Measurements from ENCODE around the gene BTBD9. TPM values are rescaled to one million over a fixed set of nuclear protein-coding genes. Genes with fewer than 3 reads are reported as not detected.

The BTBD9 gene
- total RNA-seq, 1 donor from 2014 or later: 24.1 TPM

- Histone ChIP-seq H3K4me1 (peaks cover 7% of the 10 kb centered on the region), H3K27ac (no peak overlapping the region), H3K9me3 (no peaks in the 10 kb centered on the region), H3K27me3 (no peaks in the 10 kb centered on the region), H3K36me3 (no peaks in the 10 kb centered on the region), H3K4me3 (no peak overlapping the region)
- TF ChIP-seq POLR2AphosphoS5 (IDR thresholded peaks at IDR 0.05; ENCODE audit: insufficient read depth in 1 of 2, low read depth in 1 of 2) (no peak), POLR2A (IDR thresholded peaks at IDR 0.05) (no peak)
- TF ChIP-seq, protein P1, sequence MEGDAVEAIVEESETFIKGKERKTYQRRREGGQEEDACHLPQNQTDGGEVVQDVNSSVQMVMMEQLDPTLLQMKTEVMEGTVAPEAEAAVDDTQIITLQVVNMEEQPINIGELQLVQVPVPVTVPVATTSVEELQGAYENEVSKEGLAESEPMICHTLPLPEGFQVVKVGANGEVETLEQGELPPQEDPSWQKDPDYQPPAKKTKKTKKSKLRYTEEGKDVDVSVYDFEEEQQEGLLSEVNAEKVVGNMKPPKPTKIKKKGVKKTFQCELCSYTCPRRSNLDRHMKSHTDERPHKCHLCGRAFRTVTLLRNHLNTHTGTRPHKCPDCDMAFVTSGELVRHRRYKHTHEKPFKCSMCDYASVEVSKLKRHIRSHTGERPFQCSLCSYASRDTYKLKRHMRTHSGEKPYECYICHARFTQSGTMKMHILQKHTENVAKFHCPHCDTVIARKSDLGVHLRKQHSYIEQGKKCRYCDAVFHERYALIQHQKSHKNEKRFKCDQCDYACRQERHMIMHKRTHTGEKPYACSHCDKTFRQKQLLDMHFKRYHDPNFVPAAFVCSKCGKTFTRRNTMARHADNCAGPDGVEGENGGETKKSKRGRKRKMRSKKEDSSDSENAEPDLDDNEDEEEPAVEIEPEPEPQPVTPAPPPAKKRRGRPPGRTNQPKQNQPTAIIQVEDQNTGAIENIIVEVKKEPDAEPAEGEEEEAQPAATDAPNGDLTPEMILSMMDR (IDR thresholded peaks at IDR 0.05): no peak
- intact Hi-C loops (cut with DNase I): no loop called here
- no peak for DNase-seq (ENCODE audit: extremely low spot score in 2 of 2)
Measured at GRCh38 chr6:38218235-38218634, 421.5 kb downstream of the BTBD9 start.

GRCh38 chr6:38216451-38216850 is 423.3 kb downstream of the BTBD9 start:
- Histone ChIP-seq H3K4me3 (no peak overlapping the region), H3K9me3 (no peaks in the 10 kb centered on the region), H3K36me3 (no peaks in the 10 kb centered on the region), H3K27me3 (no peaks in the 10 kb centered on the region), H3K4me1 (peaks cover 7% of the 10 kb centered on the region), H3K27ac (no peak overlapping the region)
- no peak for DNase-seq (ENCODE audit: extremely low spot score in 2 of 2)
- intact Hi-C loops (cut with DNase I): no loop called here
- TF ChIP-seq, protein P1 (IDR thresholded peaks at IDR 0.05): no peak
- no peak for TF ChIP-seq POLR2A (IDR thresholded peaks at IDR 0.05)
- no peak for TF ChIP-seq POLR2AphosphoS5 (IDR thresholded peaks at IDR 0.05; ENCODE audit: insufficient read depth in 1 of 2, low read depth in 1 of 2)

- Histone ChIP-seq H3K9me3 (no peaks in the 10 kb centered on the region), H3K27ac (no peak overlapping the region), H3K4me1 (peaks cover 4% of the 10 kb centered on the region), H3K36me3 (no peaks in the 10 kb centered on the region), H3K4me3 (no peak overlapping the region), H3K27me3 (no peaks in the 10 kb centered on the region)
- TF ChIP-seq POLR2AphosphoS5 (IDR thresholded peaks at IDR 0.05; ENCODE audit: insufficient read depth in 1 of 2, low read depth in 1 of 2) (no peak), POLR2A (IDR thresholded peaks at IDR 0.05) (no peak)
- TF ChIP-seq, protein P1 (IDR thresholded peaks at IDR 0.05): no peak
- DNase-seq (ENCODE audit: extremely low spot score in 2 of 2): peak in 1 of 2 donors; percentile 40
- intact Hi-C loops (cut with DNase I): no loop called here
Measured at GRCh38 chr6:38215651-38216311, 423.9 kb downstream of the BTBD9 start.

DNA sequence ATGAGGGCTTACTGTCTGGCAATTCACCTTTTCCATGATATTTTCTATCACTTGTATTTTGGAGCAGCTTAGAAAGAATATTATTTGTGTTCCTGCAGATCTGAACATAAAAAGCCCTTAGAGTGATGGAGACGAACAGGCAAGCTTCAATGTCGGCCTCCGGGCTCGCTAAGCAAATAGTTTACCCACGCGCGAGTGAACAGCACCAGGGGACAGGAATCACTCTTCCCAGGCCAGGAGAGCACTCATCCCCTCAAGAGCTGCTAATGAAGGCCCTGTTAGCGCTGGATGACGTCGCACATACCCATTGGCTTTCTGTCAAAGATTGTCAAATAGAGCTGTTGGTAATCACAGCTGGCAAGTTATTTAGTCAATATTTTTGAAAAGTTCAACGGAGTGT is 424.5 kb downstream of the BTBD9 start:
- H3K27me3 ChIP-seq: no peaks in the 10 kb centered on the region
- H3K4me3 ChIP-seq: no peak overlapping the region
- no peaks in the 10 kb centered on the region for H3K4me1 ChIP-seq
- no peak for DNase-seq (ENCODE audit: extremely low spot score in 2 of 2)
- H3K27ac ChIP-seq: no peak overlapping the region
- no peaks in the 10 kb centered on the region for H3K36me3 ChIP-seq
- intact Hi-C loops (cut with DNase I): no loop called here
- TF ChIP-seq, protein P1 (IDR thresholded peaks at IDR 0.05): no peak
- no peak for TF ChIP-seq POLR2AphosphoS5 (IDR thresholded peaks at IDR 0.05; ENCODE audit: insufficient read depth in 1 of 2, low read depth in 1 of 2)
- TF ChIP-seq POLR2A (IDR thresholded peaks at IDR 0.05): no peak
- no peaks in the 10 kb centered on the region for H3K9me3 ChIP-seq

GRCh38 chr6:38214159-38214558 is 425.6 kb downstream of the BTBD9 start:
- H3K36me3 ChIP-seq: no peaks in the 10 kb centered on the region
- H3K27ac ChIP-seq: no peak overlapping the region
- H3K27me3 ChIP-seq: no peaks in the 10 kb centered on the region
- H3K4me1 ChIP-seq: no peaks in the 10 kb centered on the region
- no peak overlapping the region for H3K4me3 ChIP-seq
- intact Hi-C loops (cut with DNase I): no loop called here
- no peak for TF ChIP-seq POLR2AphosphoS5 (IDR thresholded peaks at IDR 0.05; ENCODE audit: insufficient read depth in 1 of 2, low read depth in 1 of 2)
- TF ChIP-seq, protein P1 (IDR thresholded peaks at IDR 0.05): no peak
- no peak for TF ChIP-seq POLR2A (IDR thresholded peaks at IDR 0.05)
- peak in 1 of 2 donors; percentile 77 for DNase-seq (ENCODE audit: extremely low spot score in 2 of 2)
- no peaks in the 10 kb centered on the region for H3K9me3 ChIP-seq

All from vagina (tissue), 2 donors.